GM12865 (cell line): ENCODE measurements around the gene TMUB1.

Experiments used
- DNase-seq: peaks from one replicate; pipeline ENCODE4 v3.0.0; 2010; ENCODE audit warnings: low read depth
- H3K4me3 ChIP-seq: 2 replicates; pipeline ENCODE4 v1.5.1; 2011; ENCODE audit warnings: mild to moderate bottlenecking, low read depth, low read length, control low read depth
- CTCF ChIP-seq: IDR thresholded peaks from 2 replicates; pipeline ENCODE4 v1.5.1; 2011; ENCODE audit warnings: low read length, control low read depth, low read depth, inconsistent platforms; ENCODE audit not compliant: insufficient read depth; ENCODE audit errors: missing control alignments

TMUB1 gene

GRCh38 chr7:151073990-151074389 lies 9.3 kb downstream of the TMUB1 start:
- H3K4me3 ChIP-seq: no peak overlapping the region
- no peak for DNase-seq
- TF ChIP-seq CTCF: no peak

GRCh38 chr7:151071032-151071866 lies 12.0 kb downstream of the TMUB1 start:
- no peak for TF ChIP-seq CTCF
- no peak for DNase-seq
- no peak overlapping the region for H3K4me3 ChIP-seq

- DNase-seq: no peak
Measured at GRCh38 chr7:151070574-151070960, 12.7 kb downstream of the TMUB1 start.

GRCh38 chr7:151069841-151070573 lies 13.3 kb downstream of the TMUB1 start:
- no peak for TF ChIP-seq CTCF
- no peak for DNase-seq

More at GRCh38 chr7:151070574-151070960, 12.7 kb downstream of the TMUB1 start:
- TF ChIP-seq CTCF: no peak
- no peak overlapping the region for H3K4me3 ChIP-seq

GRCh38 chr7:151068069-151068773 lies 15.1 kb downstream of the TMUB1 start:
- no peak for TF ChIP-seq CTCF
- no peak for DNase-seq
- no peak overlapping the region for H3K4me3 ChIP-seq

More at GRCh38 chr7:151069841-151070573, 13.3 kb downstream of the TMUB1 start:
- no peak overlapping the region for H3K4me3 ChIP-seq

- TF ChIP-seq CTCF: no peak
- H3K4me3 ChIP-seq: no peak overlapping the region
- DNase-seq: no peak
Measured at GRCh38 chr7:151066273-151066974, 16.9 kb downstream of the TMUB1 start.
